GM12872 (cell line): ENCODE results near the gene CLCN5.

Experiments
- CTCF ChIP-seq: IDR thresholded peaks from 3 replicates; pipeline ENCODE4 v1.5.1; 2011; ENCODE audit warnings: low read depth, mild to moderate bottlenecking, low read length, moderate library complexity; ENCODE audit not compliant: insufficient read depth

CLCN5 gene

GRCh38 chrX:49922291-49923241 is at the start of gene CLCN5:
Gene CLCN5, plus strand, starts transcription at chrX:49922596. Its CDS starts 2,703 bp downstream, at chrX:49925299.
- TF ChIP-seq CTCF: no peak

GRCh38 chrX:49876750-49877149 is 45.6 kb upstream of the CLCN5 start:
- TF ChIP-seq CTCF: peak; percentile 46; the same call in 1 of the 3 replicates

GRCh38 chrX:49877397-49878101 is 44.8 kb upstream of the CLCN5 start:
- no peak for TF ChIP-seq CTCF

- TF ChIP-seq CTCF: no peak
These were observed 44.1 kb upstream of the CLCN5 start for GRCh38 chrX:49878128-49878833.

- peak; percentile 55 for TF ChIP-seq CTCF
These were observed 43.4 kb upstream of the CLCN5 start, which contains the start of gene USP27X for GRCh38 chrX:49878834-49879655. Gene USP27X, plus strand, starts transcription at chrX:49879484. Its CDS starts 824 bp downstream, at chrX:49880308.

GRCh38 chrX:49879656-49880277 is 42.6 kb upstream of the CLCN5 start:
- no peak for TF ChIP-seq CTCF
